ENCODE data around the gene PTPN3. TPM values are rescaled to one million over a fixed set of nuclear protein-coding genes. Genes with fewer than 3 reads are reported as not detected.
"Not testable (repeated sequence)": the region's sequence is repeated elsewhere in the genome, so short reads cannot be mapped to it uniquely, and the experiment has no call there.

PTPN3 gene
- total RNA-seq, 4 donors from 2014 or later = 0.29 to 5.5 (median 2.1) TPM

GRCh38 chr9:109369285-109369684 is 128.8 kb downstream of the PTPN3 start:
- Histone ChIP-seq H3K4me3 (no peak overlapping the region), H3K27ac (no peak overlapping the region), H3K27me3 (no peaks in the 10 kb centered on the region), H3K9me3 (no peaks in the 10 kb centered on the region), H3K4me1 (no peaks in the 10 kb centered on the region), H3K36me3 (no peaks in the 10 kb centered on the region)
- intact Hi-C loops (cut with DNase I; ENCODE audit: low total_unique reads) = no loop called here
- no peak for DNase-seq
- TF ChIP-seq CTCF (IDR thresholded peaks at IDR 0.05) (no peak), POLR2A (IDR thresholded peaks at IDR 0.05) (no peak)

GRCh38 chr9:109360771-109361170 is 137.3 kb downstream of the PTPN3 start:
- Histone ChIP-seq H3K4me3 (no peak overlapping the region), H3K36me3 (no peaks in the 10 kb centered on the region), H3K9me3 (no peaks in the 10 kb centered on the region), H3K27ac (no peak overlapping the region), H3K27me3 (no peaks in the 10 kb centered on the region), H3K4me1 (no peaks in the 10 kb centered on the region)
- TF ChIP-seq CTCF (IDR thresholded peaks at IDR 0.05) = no peak
- TF ChIP-seq POLR2A (IDR thresholded peaks at IDR 0.05) = no peak
- no peak for DNase-seq
- intact Hi-C loops (cut with DNase I; ENCODE audit: low total_unique reads) = no loop called here

- DNase-seq; H3K4me3 ChIP-seq; H3K27ac ChIP-seq; H3K27me3 ChIP-seq; H3K4me1 ChIP-seq; H3K9me3 ChIP-seq; intact Hi-C loops (cut with DNase I; ENCODE audit: low total_unique reads); H3K36me3 ChIP-seq: not testable (repeated sequence)
These were observed 139.0 kb downstream of the PTPN3 start for GRCh38 chr9:109358968-109359603.

GRCh38 chr9:109355564-109356297 is 142.4 kb downstream of the PTPN3 start:
- no peak overlapping the region for H3K27ac ChIP-seq
- H3K9me3 ChIP-seq = no peaks in the 10 kb centered on the region
- no peak for DNase-seq
- no peak overlapping the region for H3K4me3 ChIP-seq
- no peaks in the 10 kb centered on the region for H3K4me1 ChIP-seq
- TF ChIP-seq POLR2A (IDR thresholded peaks at IDR 0.05) (no peak), CTCF (IDR thresholded peaks at IDR 0.05) (no peak)
- intact Hi-C loops (cut with DNase I; ENCODE audit: low total_unique reads) = no loop called here
- H3K27me3 ChIP-seq = no peaks in the 10 kb centered on the region
- no peaks in the 10 kb centered on the region for H3K36me3 ChIP-seq

- H3K4me1 ChIP-seq = no peaks in the 10 kb centered on the region
- no peak overlapping the region for H3K4me3 ChIP-seq
- no peaks in the 10 kb centered on the region for H3K9me3 ChIP-seq
- no peaks in the 10 kb centered on the region for H3K27me3 ChIP-seq
- DNase-seq = no peak
- no peak for TF ChIP-seq CTCF (IDR thresholded peaks at IDR 0.05)
- intact Hi-C loops (cut with DNase I; ENCODE audit: low total_unique reads) = no loop called here
- H3K27ac ChIP-seq = no peak overlapping the region
- H3K36me3 ChIP-seq = no peaks in the 10 kb centered on the region
These were observed 143.9 kb downstream of the PTPN3 start for GRCh38 chr9:109354190-109354589.
